Muscle of leg (tissue), 11 donors: Measurements from ENCODE around the gene UGT1A1. TPM values are rescaled to one million over a fixed set of nuclear protein-coding genes. Genes with fewer than 3 reads are reported as not detected.
"Not testable (repeated sequence)": the region's sequence is repeated elsewhere in the genome, so short reads cannot be mapped to it uniquely, and the experiment has no call there.

ENCODE experiments used
- DNase-seq: peaks from one replicate; pipeline ENCODE4 v3.0.0; 2013
- H3K27ac ChIP-seq: one replicate; pipeline ENCODE4 v1.5.1; 2013; ENCODE audit warnings: mild to moderate bottlenecking, low read length, control low read depth
- H3K27me3 ChIP-seq: one replicate; pipeline ENCODE4 v1.6.1; 2013; ENCODE audit warnings: low read length; ENCODE audit not compliant: control insufficient read depth, insufficient read depth
- H3K36me3 ChIP-seq: one replicate; pipeline ENCODE4 v1.6.1; 2013; ENCODE audit warnings: low read length; ENCODE audit not compliant: control insufficient read depth, insufficient read depth
- H3K4me1 ChIP-seq: one replicate; pipeline ENCODE4 v1.6.1; 2013; ENCODE audit warnings: low read length; ENCODE audit not compliant: control insufficient read depth, insufficient read depth
- H3K4me3 ChIP-seq: one replicate; pipeline ENCODE4 v1.5.1; 2013; ENCODE audit warnings: low read length, control low read depth
- H3K9me3 ChIP-seq: replicated peaks from 2 replicates; pipeline ENCODE4 v1.6.1; 2013; ENCODE audit warnings: low read depth, low read length; ENCODE audit not compliant: control insufficient read depth
- whole genome bisulfite sequencing: methylation state at CpG from one replicate; pipeline ENCODE4 v1.1.5; 2013; ENCODE audit warnings: missing lambda C conversion rate; ENCODE audit not compliant: insufficient coverage; 5-methylcytosine and 5-hydroxymethylcytosine counted together
- polyA plus RNA-seq, 8 donors: library from polyadenylated mRNA; unstranded; fragments of 120-200 nt; gene quantifications; one replicate each; pipeline versions ENCODE4 v1.2.1 to v1.2.3, GENCODE V29; 2013; ENCODE audit warnings: inconsistent platforms in 1 of 8, low replicate concordance in 1 of 8; ENCODE audit not compliant: insufficient read length in 8 of 8, insufficient read depth in 1 of 8
- total RNA-seq: library from RNA; stranded (reverse); fragments of 120-200 nt; gene quantifications from one replicate; pipeline ENCODE4 v1.2.4, GENCODE V29; 2013

Gene UGT1A1
- total and polyA plus RNA-seq, 9 donors, result 0.04 to 0.10 (median 0.08) TPM; not detected in 5

DNA sequence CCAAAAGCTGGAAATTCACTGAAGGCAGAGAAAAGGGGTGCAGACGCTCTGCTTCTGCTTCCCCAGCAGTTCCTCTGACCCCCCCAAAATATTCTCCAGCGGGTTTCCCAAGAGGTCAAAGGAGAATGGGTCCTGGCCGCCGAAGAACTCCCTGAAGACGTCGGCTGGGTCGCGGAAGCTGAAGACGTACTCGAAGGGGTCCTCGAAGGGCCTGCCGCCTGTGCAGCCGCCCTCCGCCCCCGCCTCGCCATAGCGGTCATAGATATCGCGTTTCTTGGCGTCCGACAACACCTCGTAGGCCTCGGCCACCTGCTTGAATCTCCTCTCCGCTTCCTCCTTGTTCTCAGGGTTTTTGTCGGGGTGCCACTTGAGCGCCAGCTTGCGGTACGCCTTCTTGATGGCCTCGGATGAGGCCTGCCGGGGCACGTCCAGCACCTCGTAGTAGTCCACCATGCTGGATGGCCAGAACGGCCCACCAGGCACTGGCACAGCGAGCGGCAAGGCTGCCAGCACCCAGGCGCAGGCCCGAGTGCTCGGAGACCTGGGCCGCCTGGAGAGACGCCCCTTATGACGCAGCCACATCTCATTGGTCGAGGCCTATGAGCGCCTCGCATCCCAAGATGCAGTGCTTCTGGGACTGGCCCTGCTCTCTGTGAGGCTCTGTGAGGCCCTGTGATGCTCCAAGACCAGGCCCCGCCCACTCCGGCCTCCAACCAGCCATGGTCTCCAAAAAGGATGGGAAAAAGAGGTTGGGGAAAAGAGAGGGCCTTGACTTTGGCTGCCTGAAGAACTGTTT, 16.4 kb upstream of the UGT1A1 start:
- Histone ChIP-seq H3K4me3 (no peak overlapping the region), H3K27me3 (no peaks in the 10 kb centered on the region), H3K27ac (no peak overlapping the region), H3K36me3 (no peaks in the 10 kb centered on the region), H3K9me3 (no peaks in the 10 kb centered on the region), H3K4me1 (no peaks in the 10 kb centered on the region)
- 93% methylated on average over 38 of the region's 46 CpGs for WGBS
- no peak for DNase-seq

DNA sequence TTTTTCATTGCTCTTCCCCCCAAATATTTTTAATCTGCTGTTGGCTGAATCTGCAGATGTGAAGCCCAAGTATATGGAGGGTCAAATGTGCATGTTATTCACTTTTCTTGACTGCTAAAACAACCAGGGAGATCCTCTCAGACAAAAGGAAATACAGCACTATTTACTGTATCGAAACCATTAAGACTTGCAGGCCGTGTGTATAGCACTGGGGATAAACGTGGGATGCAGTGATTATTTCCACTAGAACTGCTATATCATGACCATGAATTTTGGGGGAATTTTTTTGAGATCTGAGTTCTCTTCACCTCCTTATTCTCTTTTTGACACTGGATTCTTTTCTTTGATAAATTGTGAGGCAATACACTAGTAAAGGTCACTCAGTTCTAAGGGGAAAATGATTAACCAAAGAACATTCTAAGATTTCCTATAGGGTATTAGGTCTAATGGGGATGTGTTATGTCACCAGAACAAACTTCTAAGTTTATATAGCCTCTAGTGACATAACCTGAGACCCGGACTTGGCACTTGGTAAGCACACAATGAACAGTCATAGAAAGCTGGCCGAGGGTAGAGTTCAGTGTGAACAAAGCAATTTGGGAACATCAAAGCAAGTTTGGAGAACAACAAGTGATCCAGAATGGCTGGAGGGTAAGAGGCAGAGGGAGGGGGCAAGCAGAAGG, 14.9 kb upstream of the UGT1A1 start:
- no peaks in the 10 kb centered on the region for H3K9me3 ChIP-seq
- no peaks in the 10 kb centered on the region for H3K27me3 ChIP-seq
- DNase-seq, result no peak
- no peak overlapping the region for H3K4me3 ChIP-seq
- H3K27ac ChIP-seq, result no peak overlapping the region
- no peaks in the 10 kb centered on the region for H3K36me3 ChIP-seq
- H3K4me1 ChIP-seq, result no peaks in the 10 kb centered on the region
- 52% methylated on average over 2 of the region's 5 CpGs for WGBS

DNA sequence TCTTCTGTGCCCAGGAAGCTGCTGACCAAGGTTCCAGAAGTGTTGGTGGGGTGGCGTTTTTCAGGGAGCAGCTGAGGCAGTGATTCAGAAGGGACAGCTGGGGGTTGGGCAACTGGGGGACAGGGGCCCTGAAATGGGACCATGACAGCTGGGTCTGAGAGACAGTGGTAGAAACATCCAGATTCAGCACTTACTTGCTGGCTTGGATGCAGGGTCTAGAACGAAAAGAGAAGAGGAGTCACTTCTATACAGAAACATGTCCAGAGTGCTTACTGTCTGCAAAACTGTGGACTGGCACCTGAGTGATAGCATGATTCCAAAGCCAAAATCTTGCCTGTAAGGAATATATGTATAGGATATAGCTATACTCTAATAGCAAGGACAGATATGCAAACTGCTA, 14.2 kb upstream of the UGT1A1 start:
- WGBS, result 50% methylated on average over 1 of the region's 2 CpGs
- not testable (repeated sequence) for H3K27ac ChIP-seq, H3K27me3 ChIP-seq, H3K4me3 ChIP-seq, H3K4me1 ChIP-seq, H3K9me3 ChIP-seq, DNase-seq, H3K36me3 ChIP-seq

DNA sequence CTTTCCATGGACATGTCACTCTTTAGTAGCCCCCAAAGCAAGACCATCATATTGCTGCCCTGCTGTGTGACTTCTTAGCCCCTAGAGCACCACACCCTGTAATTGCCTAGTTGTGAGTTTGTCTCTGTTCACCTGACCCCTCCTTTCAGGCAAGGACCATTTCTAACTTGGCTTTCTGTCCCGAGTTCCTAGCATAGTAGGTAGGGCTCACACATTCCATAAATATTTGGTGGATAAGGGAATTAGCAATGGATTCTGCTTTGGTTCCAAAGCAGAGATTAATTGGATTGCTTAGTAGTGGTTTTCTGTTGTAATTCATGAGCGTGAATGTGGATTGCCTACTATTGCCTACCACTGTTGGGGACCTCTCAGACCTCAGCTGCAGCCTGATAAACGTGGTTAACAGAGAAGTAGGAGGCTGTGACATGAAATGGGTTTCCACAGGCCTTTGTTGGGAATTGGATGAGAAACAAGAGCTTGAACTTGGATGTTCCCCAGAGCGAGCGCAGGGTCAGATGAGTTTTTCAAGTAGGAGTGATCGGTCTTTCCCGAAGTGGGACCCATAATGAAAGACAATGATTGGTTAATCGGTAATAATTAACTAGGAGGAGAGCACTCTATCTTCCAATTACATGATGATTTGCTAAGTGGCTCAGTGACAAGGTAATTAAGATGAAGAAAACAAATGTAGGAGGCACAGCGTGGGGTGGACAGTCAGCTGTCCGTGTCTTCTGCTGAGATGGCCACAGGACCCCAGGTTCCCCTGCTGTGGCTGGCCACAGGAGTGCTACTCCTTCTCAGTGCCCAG, 13.4 kb upstream of the UGT1A1 start:
- WGBS, result 82% methylated on average over 9 of the region's 10 CpGs
- Histone ChIP-seq H3K27ac (no peak overlapping the region), H3K4me1 (no peaks in the 10 kb centered on the region), H3K36me3 (no peaks in the 10 kb centered on the region), H3K9me3 (no peaks in the 10 kb centered on the region), H3K4me3 (no peak overlapping the region), H3K27me3 (no peaks in the 10 kb centered on the region)
- DNase-seq, result no peak

DNA sequence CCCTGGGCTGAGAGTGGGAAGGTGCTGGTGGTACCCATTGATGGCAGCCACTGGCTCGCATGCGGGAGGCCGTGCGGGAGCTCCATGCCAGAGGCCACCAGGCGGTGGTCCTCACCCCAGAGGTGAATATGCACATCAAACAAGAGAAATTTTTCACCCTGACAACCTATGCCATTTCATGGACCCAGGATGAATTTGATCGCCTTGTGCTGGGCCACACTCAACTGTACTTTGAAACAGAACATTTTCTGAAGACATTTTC, 12.9 kb upstream of the UGT1A1 start:
- 100% methylated on average over 1 of the region's 6 CpGs for WGBS
- no peaks in the 10 kb centered on the region for H3K9me3 ChIP-seq
- no peaks in the 10 kb centered on the region for H3K4me1 ChIP-seq
- no peak for DNase-seq
- H3K36me3 ChIP-seq, result no peaks in the 10 kb centered on the region
- H3K27ac ChIP-seq, result no peak overlapping the region
- H3K4me3 ChIP-seq, result no peak overlapping the region
- no peaks in the 10 kb centered on the region for H3K27me3 ChIP-seq

DNA sequence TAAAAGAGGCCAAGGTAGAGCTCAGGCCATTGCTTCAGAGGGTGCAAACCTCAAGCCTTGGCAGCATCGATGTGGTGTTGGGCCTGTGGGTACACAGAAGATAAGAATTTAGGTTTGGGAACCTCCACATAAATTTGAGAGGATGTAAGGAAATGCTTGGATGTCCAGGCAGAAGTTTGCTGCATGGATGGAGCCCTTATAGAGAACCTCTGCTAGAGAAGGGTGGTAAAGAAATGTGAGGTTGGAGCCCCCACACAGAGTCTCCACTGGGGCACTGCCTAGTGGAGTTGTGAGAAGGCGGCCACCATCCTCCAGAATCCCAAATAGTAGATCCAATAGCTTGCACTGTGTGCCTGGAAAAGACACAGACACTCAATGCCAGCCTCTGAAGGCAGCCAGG, 9.4 kb upstream of the UGT1A1 start:
- H3K36me3 ChIP-seq, H3K4me3 ChIP-seq, DNase-seq, H3K27me3 ChIP-seq, H3K27ac ChIP-seq, H3K4me1 ChIP-seq, H3K9me3 ChIP-seq: not testable (repeated sequence)
- 92% methylated on average over 2 of the region's 2 CpGs for WGBS

DNA sequence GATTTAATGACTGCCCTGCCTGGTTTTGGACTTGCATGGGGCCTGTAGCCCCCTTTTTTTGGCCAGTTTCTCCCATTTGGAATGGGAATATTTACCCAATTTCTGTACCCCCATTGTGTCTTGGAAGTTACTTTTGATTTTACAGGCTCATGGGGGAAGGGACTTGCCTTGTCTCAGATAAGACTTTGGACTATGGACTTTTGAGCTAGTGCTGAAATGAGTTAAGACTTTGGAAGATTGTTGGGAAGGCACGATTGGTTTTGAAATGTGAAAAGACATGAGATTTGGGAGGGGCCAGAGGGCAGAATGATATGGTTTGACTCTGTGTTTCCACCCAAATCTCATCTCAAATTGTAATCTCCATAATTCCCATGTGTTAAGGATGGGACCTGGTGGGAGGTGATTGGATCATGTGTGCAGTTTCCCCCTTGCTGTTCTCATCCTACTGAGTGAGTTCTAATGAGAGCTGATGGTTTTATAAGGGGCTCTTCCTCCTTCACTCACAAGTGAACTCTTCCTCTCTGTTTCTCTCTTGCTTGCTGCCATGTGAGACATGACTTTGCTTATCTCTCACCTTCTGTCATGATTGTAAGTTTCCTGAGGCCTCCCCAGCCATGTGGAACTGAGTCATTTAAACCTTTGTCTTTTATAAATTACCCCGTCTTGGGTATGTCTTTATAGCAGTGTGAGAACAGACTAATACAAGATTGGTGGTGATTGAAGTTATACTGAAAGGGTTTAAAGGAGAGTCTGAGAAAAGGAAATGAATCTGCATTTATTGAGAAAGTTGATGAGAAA, 8.7 kb upstream of the UGT1A1 start:
- no CpG with 5 or more reads among the region's 2 CpGs for WGBS
- not testable (repeated sequence) for H3K4me3 ChIP-seq, DNase-seq, H3K36me3 ChIP-seq, H3K9me3 ChIP-seq, H3K27me3 ChIP-seq, H3K4me1 ChIP-seq, H3K27ac ChIP-seq

DNA sequence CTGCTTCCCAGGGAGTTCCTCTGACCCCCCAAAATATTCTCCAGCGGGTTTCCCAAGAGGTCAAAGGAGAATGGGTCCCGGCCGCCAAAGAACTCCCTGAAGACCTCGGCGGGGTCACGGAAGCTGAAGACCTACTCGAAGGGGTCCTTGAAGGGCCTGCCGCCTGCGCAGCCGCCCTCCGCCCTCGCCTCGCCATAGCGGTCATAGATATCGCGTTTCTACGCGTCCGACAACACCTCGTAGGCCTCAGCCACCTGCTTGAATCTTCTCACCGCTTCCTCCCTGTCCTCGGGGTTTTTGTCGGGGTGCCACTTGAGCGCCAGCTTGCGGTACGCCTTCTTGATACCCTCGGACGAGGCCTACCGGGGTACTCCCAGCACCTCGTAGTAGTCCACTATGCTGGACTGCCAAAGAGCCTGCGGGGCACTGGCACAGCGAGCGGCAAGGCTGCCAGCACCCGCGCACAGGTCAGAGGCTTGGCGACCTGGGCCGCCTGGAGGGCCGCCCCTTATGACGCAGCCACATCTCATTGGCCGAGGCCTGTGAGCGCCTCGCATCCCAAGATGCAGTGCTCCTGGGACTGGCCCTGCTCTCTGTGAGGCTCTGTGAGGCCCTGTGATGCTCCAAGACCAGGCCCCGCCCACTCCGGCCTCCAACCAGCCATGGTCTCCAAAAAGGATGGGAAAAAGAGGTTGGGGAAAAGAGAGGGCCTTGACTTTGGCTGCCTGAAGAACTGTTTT, 5.0 kb upstream of the UGT1A1 start:
- Histone ChIP-seq H3K27me3 (no peaks in the 10 kb centered on the region), H3K9me3 (no peaks in the 10 kb centered on the region), H3K27ac (no peak overlapping the region), H3K4me3 (no peak overlapping the region), H3K36me3 (no peaks in the 10 kb centered on the region), H3K4me1 (no peaks in the 10 kb centered on the region)
- no peak for DNase-seq
- WGBS, result 92% methylated on average over 39 of the region's 44 CpGs

DNA sequence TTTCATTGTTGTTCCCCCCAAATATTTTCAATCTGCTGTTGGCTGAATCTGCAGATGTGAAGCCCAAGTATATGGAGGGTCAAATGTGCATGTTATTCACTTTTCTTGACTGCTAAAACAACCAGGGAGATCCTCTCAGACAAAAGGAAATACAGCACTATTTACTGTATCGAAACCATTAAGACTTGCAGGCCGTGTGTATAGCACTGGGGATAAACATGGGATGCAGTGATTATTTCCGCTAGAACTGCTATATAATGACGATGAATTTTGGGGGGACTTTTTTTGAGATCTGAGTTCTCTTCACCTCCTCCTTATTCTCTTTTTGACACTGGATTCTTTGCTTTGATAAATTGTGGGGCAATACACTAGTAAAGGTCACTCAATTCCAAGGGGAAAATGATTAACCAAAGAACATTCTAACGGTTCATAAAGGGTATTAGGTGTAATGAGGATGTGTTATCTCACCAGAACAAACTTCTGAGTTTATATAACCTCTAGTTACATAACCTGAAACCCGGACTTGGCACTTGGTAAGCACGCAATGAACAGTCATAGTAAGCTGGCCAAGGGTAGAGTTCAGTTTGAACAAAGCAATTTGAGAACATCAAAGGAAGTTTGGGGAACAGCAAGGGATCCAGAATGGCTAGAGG, 3.5 kb upstream of the UGT1A1 start:
- H3K27me3 ChIP-seq, result no peaks in the 10 kb centered on the region
- DNase-seq, result no peak
- WGBS, result 75% methylated on average over 1 of the region's 7 CpGs
- no peak overlapping the region for H3K27ac ChIP-seq
- H3K4me1 ChIP-seq, result no peaks in the 10 kb centered on the region
- H3K36me3 ChIP-seq, result no peaks in the 10 kb centered on the region
- no peaks in the 10 kb centered on the region for H3K9me3 ChIP-seq
- H3K4me3 ChIP-seq, result no peak overlapping the region
